Prostate gland (tissue), 2 donors: ENCODE data around the gene MAP3K19.

Experiments
- POLR2A ChIP-seq: fragments of 450-650 bp; IDR thresholded peaks from one replicate; pipeline ENCODE4 v1.6.1; 2016; ENCODE audit warnings: antibody characterized with exemption, mild to moderate bottlenecking
- POLR2AphosphoS5 ChIP-seq: sonication (generic); formaldehyde crosslinking; IDR thresholded peaks from one replicate; pipeline ENCODE4 v1.6.1; 2017; ENCODE audit warnings: antibody characterized with exemption
- TF ChIP-seq, protein P1 (sequence below), 4 experiments: fragments of 200-600 bp in 2 of 4; fragments of 450-650 bp in 2 of 4; sonication (generic) in 2 of 4; IDR thresholded peaks; 1 replicate in 3 of 4; 2 replicates in 1 of 4; pipeline ENCODE4 v1.5.1; 2016 to 2019; ENCODE audit warnings: antibody characterized with exemption in 4 of 4, mild to moderate bottlenecking in 2 of 4, moderate library complexity in 2 of 4

DNA sequence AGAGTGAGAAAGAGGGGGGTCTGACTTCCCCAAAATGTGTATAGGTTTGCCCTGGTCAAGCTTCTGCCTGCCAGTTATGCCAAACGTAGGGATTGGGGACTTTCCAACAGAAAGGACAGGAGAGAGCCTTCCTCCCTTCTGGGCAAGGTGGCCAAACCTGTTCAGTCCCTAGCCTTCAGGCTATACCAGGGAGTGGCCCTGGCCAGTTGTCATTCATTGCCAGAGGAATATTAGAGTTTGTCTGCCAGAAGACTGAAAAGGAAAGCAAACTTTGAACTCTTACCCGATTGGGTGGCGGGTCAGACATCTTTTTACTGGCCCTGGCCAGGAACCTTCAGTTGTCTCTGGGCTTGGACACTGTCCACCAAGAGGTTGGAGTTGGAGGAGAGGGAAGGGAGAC lies 27.0 kb upstream of the MAP3K19 start:
- TF ChIP-seq POLR2A, result no peak
- TF ChIP-seq, protein P1, sequence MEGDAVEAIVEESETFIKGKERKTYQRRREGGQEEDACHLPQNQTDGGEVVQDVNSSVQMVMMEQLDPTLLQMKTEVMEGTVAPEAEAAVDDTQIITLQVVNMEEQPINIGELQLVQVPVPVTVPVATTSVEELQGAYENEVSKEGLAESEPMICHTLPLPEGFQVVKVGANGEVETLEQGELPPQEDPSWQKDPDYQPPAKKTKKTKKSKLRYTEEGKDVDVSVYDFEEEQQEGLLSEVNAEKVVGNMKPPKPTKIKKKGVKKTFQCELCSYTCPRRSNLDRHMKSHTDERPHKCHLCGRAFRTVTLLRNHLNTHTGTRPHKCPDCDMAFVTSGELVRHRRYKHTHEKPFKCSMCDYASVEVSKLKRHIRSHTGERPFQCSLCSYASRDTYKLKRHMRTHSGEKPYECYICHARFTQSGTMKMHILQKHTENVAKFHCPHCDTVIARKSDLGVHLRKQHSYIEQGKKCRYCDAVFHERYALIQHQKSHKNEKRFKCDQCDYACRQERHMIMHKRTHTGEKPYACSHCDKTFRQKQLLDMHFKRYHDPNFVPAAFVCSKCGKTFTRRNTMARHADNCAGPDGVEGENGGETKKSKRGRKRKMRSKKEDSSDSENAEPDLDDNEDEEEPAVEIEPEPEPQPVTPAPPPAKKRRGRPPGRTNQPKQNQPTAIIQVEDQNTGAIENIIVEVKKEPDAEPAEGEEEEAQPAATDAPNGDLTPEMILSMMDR (IDR thresholded peaks at IDR 0.05), result no peak
- peak; percentile 54 for TF ChIP-seq POLR2AphosphoS5
